GM19324 (cell line): ENCODE measurements around the gene MEST.
"Not testable (repeated sequence)": the region's sequence is repeated elsewhere in the genome, so short reads cannot be mapped to it uniquely, and the experiment has no call there.

Experiments used
- ATAC-seq: cut with Tn5 transposase; IDR thresholded peaks from one replicate; pipeline ENCODE4 v1.9.1; 2021; ENCODE audit warnings: mild to moderate bottlenecking, moderate library complexity; ENCODE audit not compliant: unreplicated experiment, low FRiP score

Gene MEST

GRCh38 chr7:130491841-130492522 is at the start of gene MEST:
MEST (plus strand) TSS chr7:130492085; CDS start chr7:130492314, 229 bp downstream.
- no peak for ATAC-seq

- no peak for ATAC-seq
These were observed 49.3 kb upstream of the MEST start for GRCh38 chr7:130442601-130443000.

DNA sequence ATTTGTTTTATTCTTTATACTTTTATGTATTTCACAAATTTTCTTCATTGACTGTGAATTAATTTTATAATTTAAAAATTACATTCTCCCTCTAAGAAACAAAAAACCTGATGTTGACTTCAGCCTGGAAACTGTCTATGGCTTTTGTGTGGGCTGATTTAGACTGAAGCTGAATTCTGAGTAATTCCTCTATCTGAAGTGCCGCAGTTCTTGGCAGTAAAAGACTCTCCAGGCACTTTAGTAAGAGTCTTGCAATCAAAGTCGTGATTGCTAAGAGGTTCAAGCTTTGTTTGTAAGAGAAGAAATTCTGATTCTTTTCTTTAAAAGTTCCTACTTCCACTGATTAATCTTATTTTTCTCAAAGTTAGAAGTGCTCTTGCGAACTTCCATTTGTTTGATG is 47.7 kb upstream of the MEST start:
- no peak for ATAC-seq

GRCh38 chr7:130444751-130445407 is 47.0 kb upstream of the MEST start:
- ATAC-seq, result no peak

GRCh38 chr7:130446259-130446658 is 45.6 kb upstream of the MEST start:
- no peak for ATAC-seq

- ATAC-seq, result not testable (repeated sequence)
These were observed 40.5 kb upstream of the MEST start for GRCh38 chr7:130451344-130451743.

GRCh38 chr7:130452951-130453350 is 38.9 kb upstream of the MEST start:
- no peak for ATAC-seq

- ATAC-seq, result no peak
These were observed 36.9 kb upstream of the MEST start for GRCh38 chr7:130454959-130455358.

- ATAC-seq, result no peak
These were observed 33.6 kb upstream of the MEST start for GRCh38 chr7:130458257-130458656.

GRCh38 chr7:130461272-130461671 is 30.6 kb upstream of the MEST start:
- ATAC-seq, result no peak

- ATAC-seq, result no peak
These were observed 28.1 kb upstream of the MEST start for GRCh38 chr7:130463553-130464434.

GRCh38 chr7:130468612-130469011 is 23.3 kb upstream of the MEST start:
- no peak for ATAC-seq

GRCh38 chr7:130471974-130472373 is 19.9 kb upstream of the MEST start:
- no peak for ATAC-seq

DNA sequence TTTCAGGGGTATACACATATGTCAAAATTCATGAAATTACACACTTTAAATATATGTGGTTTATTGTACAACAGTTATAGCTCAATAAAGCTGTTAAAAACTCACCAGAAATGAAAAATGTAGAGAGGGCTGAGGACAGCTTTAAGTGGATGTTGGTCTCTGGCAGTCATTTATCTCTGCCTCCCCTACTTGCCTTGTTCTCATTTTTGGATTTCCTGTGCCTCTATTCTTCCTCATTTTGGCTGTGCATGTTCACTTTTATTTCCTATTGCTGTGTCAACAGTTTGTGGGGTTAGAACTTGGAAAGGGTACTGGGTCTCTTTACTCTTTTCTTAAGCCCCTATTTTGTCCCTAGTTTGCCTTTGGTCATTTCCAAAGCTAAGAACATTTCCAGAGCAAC is 18.6 kb upstream of the MEST start:
- ATAC-seq, result no peak

DNA sequence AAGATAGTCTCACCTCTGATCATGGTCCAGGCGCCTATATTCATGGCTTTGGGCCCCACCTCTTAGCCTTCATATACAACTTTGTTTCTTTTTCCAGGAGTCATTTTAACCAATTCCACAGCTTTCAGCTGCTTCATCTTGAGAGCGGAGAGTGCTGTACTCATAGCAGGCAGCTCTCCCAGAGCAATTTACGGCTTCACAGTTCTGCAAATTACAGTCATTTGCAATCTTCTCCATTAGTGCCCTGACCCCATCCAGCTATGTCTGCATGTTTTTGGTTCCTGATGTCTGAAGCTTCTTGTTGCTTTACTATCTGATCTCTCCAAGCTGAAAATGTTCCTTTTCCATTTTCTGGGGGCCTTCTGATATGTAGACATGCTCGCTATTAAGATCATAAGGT is 18.0 kb upstream of the MEST start:
- ATAC-seq, result no peak

DNA sequence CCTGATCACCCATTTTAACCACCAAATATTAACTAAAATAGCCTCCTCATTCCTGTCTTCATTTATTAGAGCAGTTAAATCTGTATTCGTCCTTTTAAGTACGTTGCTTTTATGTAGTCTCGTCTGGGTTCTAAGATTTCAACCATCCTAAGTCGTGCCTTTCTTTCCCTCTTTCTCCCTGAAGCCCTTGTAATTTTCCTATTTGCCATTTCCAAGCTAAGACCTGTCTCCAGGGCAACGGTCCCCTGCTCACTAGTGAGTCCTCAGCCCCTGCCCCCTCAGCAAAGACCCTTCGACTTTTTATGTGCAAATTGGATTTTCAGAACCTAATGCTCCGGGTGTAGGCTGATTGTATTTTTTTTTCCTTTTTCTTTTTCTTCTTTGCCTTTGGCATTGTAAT is 16.1 kb upstream of the MEST start:
- no peak for ATAC-seq

GRCh38 chr7:130476297-130477150 is 15.4 kb upstream of the MEST start:
- peak; percentile 59 for ATAC-seq

GRCh38 chr7:130478991-130479390 is 12.9 kb upstream of the MEST start:
- no peak for ATAC-seq

DNA sequence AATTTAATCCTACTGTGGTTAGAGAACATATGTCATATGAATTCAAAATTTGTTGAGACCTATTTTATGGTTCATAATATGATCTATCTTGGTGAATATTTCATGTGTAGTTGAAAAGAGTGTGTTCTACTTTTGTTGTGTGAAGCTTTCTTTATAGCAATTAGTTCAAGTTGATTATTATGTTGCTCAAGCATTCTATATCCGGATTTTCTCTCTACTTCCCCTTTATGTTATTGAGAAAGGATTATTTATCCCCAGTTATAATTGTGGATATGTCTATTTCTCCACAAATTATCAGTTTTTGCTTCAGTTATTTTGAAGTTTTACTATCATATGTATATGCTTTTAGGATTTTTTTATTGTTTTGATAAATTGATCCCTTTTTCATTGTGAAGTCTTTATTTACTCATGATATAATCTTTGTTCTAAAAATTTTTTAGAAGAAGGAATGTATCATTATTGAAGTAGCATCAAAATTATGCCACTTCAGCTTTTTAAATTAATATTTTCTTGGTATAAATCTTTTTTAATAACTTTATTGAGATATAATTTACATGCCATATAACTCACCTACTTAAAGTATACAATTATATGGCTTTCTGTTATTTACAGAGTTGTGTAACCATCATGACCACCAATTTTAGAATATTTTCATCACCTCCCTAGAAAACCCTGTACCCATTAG is 12.0 kb upstream of the MEST start:
- no peak for ATAC-seq

- ATAC-seq, result no peak
These were observed 10.0 kb upstream of the MEST start for GRCh38 chr7:130481898-130482297.
